ENCODE data around the gene MTG1. TPM values are rescaled to one million over a fixed set of nuclear protein-coding genes. Genes with fewer than 3 reads are reported as not detected.
"Not testable (repeated sequence)": the region's sequence is repeated elsewhere in the genome, so short reads cannot be mapped to it uniquely, and the experiment has no call there.

Gene MTG1
- total RNA-seq, 1 donor = 31.5 TPM

- H3K4me3 ChIP-seq (ENCODE audit: insufficient read depth, low read length) = no peak overlapping the region
- DNase-seq (ENCODE audit: insufficient read length, low spot score, missing footprints) = no peak
- no peaks in the 10 kb centered on the region for H3K9me3 ChIP-seq (ENCODE audit: low read depth, low read length)
- H3K4me2 ChIP-seq (ENCODE audit: insufficient read depth, low read length) = peak overlapping the region; percentile 25
- no peak overlapping the region for H2AFZ ChIP-seq (ENCODE audit: low read length)
- peak overlapping the region; percentile 24 for H3K27ac ChIP-seq (ENCODE audit: low read depth, low read length)
- H3K4me1 ChIP-seq (ENCODE audit: insufficient read depth, low read length) = peaks cover 16% of the 10 kb centered on the region
- peaks cover 63% of the 10 kb centered on the region for H3K79me2 ChIP-seq (ENCODE audit: insufficient read depth, low read length)
- H3K36me3 ChIP-seq (ENCODE audit: insufficient read depth, low read length) = peaks cover 61% of the 10 kb centered on the region
- no peak for TF ChIP-seq CTCF (IDR thresholded peaks at IDR 0.05; ENCODE audit: extremely low read depth, low read depth, low read length)
- H3K27me3 ChIP-seq (ENCODE audit: insufficient read depth, low read length) = no peaks in the 10 kb centered on the region
- peaks cover 22% of the 10 kb centered on the region for H4K20me1 ChIP-seq (ENCODE audit: insufficient read depth, low read length)
These were observed 12.0 kb downstream of the MTG1 start for GRCh38 chr10:133405844-133406527.

GRCh38 chr10:133411523-133412380, 17.8 kb downstream of the MTG1 start:
- H2AFZ ChIP-seq (ENCODE audit: low read length) = no peak overlapping the region
- H3K36me3 ChIP-seq (ENCODE audit: insufficient read depth, low read length) = peaks cover 55% of the 10 kb centered on the region
- DNase-seq (ENCODE audit: insufficient read length, low spot score, missing footprints) = peak; percentile 91
- H3K4me3 ChIP-seq (ENCODE audit: insufficient read depth, low read length) = no peak overlapping the region
- TF ChIP-seq CTCF (IDR thresholded peaks at IDR 0.05; ENCODE audit: extremely low read depth, low read depth, low read length) = no peak
- H3K4me2 ChIP-seq (ENCODE audit: insufficient read depth, low read length) = no peak overlapping the region
- no peaks in the 10 kb centered on the region for H3K4me1 ChIP-seq (ENCODE audit: insufficient read depth, low read length)
- peaks cover 63% of the 10 kb centered on the region for H3K79me2 ChIP-seq (ENCODE audit: insufficient read depth, low read length)
- H4K20me1 ChIP-seq (ENCODE audit: insufficient read depth, low read length) = peaks cover 10% of the 10 kb centered on the region
- H3K9me3 ChIP-seq (ENCODE audit: low read depth, low read length) = peaks cover 2% of the 10 kb centered on the region
- H3K27ac ChIP-seq (ENCODE audit: low read depth, low read length) = no peak overlapping the region
- no peaks in the 10 kb centered on the region for H3K27me3 ChIP-seq (ENCODE audit: insufficient read depth, low read length)

- no peak overlapping the region for H3K27ac ChIP-seq (ENCODE audit: low read depth, low read length)
- no peak overlapping the region for H3K4me3 ChIP-seq (ENCODE audit: insufficient read depth, low read length)
- no peak overlapping the region for H2AFZ ChIP-seq (ENCODE audit: low read length)
- no peak for DNase-seq (ENCODE audit: insufficient read length, low spot score, missing footprints)
- peaks cover 7% of the 10 kb centered on the region for H4K20me1 ChIP-seq (ENCODE audit: insufficient read depth, low read length)
- no peak for TF ChIP-seq CTCF (IDR thresholded peaks at IDR 0.05; ENCODE audit: extremely low read depth, low read depth, low read length)
- H3K9me3 ChIP-seq (ENCODE audit: low read depth, low read length) = peaks cover 2% of the 10 kb centered on the region
- no peaks in the 10 kb centered on the region for H3K27me3 ChIP-seq (ENCODE audit: insufficient read depth, low read length)
- H3K36me3 ChIP-seq (ENCODE audit: insufficient read depth, low read length) = peaks cover 49% of the 10 kb centered on the region
- peaks cover 57% of the 10 kb centered on the region for H3K79me2 ChIP-seq (ENCODE audit: insufficient read depth, low read length)
- no peaks in the 10 kb centered on the region for H3K4me1 ChIP-seq (ENCODE audit: insufficient read depth, low read length)
- no peak overlapping the region for H3K4me2 ChIP-seq (ENCODE audit: insufficient read depth, low read length)
These were observed 18.4 kb downstream of the MTG1 start for GRCh38 chr10:133412381-133412711.

- H3K4me2 ChIP-seq (ENCODE audit: insufficient read depth, low read length); H3K4me3 ChIP-seq (ENCODE audit: insufficient read depth, low read length); H2AFZ ChIP-seq (ENCODE audit: low read length); H3K27ac ChIP-seq (ENCODE audit: low read depth, low read length); DNase-seq (ENCODE audit: insufficient read length, low spot score, missing footprints); H3K9me3 ChIP-seq (ENCODE audit: low read depth, low read length); H3K4me1 ChIP-seq (ENCODE audit: insufficient read depth, low read length); H4K20me1 ChIP-seq (ENCODE audit: insufficient read depth, low read length); H3K27me3 ChIP-seq (ENCODE audit: insufficient read depth, low read length): not testable (repeated sequence)
- H3K36me3 ChIP-seq (ENCODE audit: insufficient read depth, low read length) = peaks cover 37% of the 10 kb centered on the region
- H3K79me2 ChIP-seq (ENCODE audit: insufficient read depth, low read length) = peaks cover 38% of the 10 kb centered on the region
These were observed 20.4 kb downstream of the MTG1 start for GRCh38 chr10:133414401-133414800.

Measured in osteoblast (primary cell).